ENCODE data around the gene BCR. TPM values are rescaled to one million over a fixed set of nuclear protein-coding genes. Genes with fewer than 3 reads are reported as not detected.

The BCR gene
- total RNA-seq, 1 donor from 2014 or later: 118 TPM

DNA sequence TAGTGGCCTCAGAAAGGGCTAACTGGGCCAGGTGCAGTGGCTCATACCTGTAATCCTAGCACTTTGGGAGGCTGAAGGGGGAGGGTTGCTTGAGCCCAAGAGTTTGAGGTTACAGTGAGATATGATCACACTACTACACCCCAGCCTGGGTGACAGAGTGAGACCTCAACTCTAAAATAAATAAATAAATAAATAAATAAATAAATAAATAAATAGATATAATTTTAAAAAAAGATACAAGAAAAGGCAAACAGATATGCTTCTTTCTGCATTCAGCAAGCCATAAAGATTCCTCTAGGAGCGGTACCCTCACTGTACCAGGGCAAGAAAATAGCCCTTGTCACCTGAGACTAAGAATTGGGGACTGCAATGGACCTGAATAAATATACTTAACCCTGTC, 37.2 kb upstream of the BCR start:
- TF ChIP-seq, protein P1, sequence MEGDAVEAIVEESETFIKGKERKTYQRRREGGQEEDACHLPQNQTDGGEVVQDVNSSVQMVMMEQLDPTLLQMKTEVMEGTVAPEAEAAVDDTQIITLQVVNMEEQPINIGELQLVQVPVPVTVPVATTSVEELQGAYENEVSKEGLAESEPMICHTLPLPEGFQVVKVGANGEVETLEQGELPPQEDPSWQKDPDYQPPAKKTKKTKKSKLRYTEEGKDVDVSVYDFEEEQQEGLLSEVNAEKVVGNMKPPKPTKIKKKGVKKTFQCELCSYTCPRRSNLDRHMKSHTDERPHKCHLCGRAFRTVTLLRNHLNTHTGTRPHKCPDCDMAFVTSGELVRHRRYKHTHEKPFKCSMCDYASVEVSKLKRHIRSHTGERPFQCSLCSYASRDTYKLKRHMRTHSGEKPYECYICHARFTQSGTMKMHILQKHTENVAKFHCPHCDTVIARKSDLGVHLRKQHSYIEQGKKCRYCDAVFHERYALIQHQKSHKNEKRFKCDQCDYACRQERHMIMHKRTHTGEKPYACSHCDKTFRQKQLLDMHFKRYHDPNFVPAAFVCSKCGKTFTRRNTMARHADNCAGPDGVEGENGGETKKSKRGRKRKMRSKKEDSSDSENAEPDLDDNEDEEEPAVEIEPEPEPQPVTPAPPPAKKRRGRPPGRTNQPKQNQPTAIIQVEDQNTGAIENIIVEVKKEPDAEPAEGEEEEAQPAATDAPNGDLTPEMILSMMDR (IDR thresholded peaks at IDR 0.05; ENCODE audit: insufficient read depth, low read length, severe bottlenecking): no peak
- DNase-seq (ENCODE audit: low read depth) (no peak), FAIRE-seq (no peak)
- Histone ChIP-seq H3K4me3 (ENCODE audit: low read depth, low read length) (no peak overlapping the region), H3K27me3 (ENCODE audit: control insufficient read depth, insufficient read depth, low read length) (no peaks in the 10 kb centered on the region), H3K36me3 (ENCODE audit: control insufficient read depth, insufficient read depth, low read length) (no peaks in the 10 kb centered on the region)

GRCh38 chr22:23144432-23144831, 35.9 kb upstream of the BCR start:
- TF ChIP-seq, protein P1 (IDR thresholded peaks at IDR 0.05; ENCODE audit: insufficient read depth, low read length, severe bottlenecking): no peak
- H3K4me3 ChIP-seq (ENCODE audit: low read depth, low read length): no peak overlapping the region
- DNase-seq (ENCODE audit: low read depth) (no peak), FAIRE-seq (no peak)
- H3K27me3 ChIP-seq (ENCODE audit: control insufficient read depth, insufficient read depth, low read length): no peaks in the 10 kb centered on the region
- H3K36me3 ChIP-seq (ENCODE audit: control insufficient read depth, insufficient read depth, low read length): no peaks in the 10 kb centered on the region

DNA sequence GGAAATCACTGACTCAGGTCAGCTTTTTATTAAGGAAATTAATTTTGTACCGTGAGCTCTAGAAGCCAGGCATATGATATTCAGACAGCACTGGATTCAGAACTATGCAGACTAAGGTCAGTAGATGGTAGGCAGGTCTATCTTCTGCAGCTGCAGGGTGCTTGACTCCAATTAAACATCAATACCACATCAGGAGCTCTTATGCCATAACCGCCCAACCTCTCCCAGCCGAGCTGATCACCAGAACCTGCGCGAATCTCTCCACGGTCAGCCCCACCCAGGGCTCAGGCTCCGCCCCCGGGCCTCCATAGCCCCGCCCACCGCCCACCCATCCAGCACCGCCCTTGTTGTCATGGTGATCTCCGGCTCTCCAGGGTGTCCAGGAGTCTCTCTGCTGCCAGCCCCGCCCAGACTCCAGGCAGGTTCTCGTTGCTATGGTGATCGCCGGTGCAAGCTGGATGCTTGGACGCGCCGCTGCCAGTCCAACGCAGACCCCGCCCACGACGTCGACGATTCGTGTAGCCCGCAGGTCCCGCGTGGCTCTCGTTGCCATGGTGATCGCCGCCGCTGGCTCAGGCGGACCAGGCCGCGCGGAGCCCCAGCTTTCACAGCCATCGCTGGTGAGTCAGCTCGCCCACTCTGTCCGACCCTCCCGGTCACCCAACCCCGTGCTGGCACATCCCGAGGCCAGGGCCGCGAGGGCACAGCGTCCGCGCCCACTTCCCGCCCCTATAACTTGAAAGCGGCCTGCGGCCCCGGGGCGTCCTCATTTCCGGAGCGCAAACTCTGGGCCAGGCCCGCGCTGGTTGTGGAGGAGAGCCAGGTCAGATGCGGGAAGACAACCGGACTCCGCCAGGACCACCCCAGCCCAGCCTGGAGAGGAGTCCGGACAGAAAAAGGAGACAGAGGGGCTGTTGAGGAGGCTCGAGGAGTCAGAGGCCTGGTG, 35.1 kb upstream of the BCR start, which contains the start of gene RAB36:
Gene RAB36 (plus strand): TSS at position 546 of the 946 bp plus-strand sequence. CDS start 1,140 bp downstream, outside the sequence.
- Histone ChIP-seq H3K36me3 (ENCODE audit: control insufficient read depth, insufficient read depth, low read length) (no peaks in the 10 kb centered on the region), H3K4me3 (ENCODE audit: low read depth, low read length) (peak within 1 kb of the TSS; percentile 40), H3K27me3 (ENCODE audit: control insufficient read depth, insufficient read depth, low read length) (no peaks in the 10 kb centered on the region)
- FAIRE-seq: no peak
- TF ChIP-seq, protein P1 (IDR thresholded peaks at IDR 0.05; ENCODE audit: insufficient read depth, low read length, severe bottlenecking): no peak
- peak; percentile 96 for DNase-seq (ENCODE audit: low read depth)

DNA sequence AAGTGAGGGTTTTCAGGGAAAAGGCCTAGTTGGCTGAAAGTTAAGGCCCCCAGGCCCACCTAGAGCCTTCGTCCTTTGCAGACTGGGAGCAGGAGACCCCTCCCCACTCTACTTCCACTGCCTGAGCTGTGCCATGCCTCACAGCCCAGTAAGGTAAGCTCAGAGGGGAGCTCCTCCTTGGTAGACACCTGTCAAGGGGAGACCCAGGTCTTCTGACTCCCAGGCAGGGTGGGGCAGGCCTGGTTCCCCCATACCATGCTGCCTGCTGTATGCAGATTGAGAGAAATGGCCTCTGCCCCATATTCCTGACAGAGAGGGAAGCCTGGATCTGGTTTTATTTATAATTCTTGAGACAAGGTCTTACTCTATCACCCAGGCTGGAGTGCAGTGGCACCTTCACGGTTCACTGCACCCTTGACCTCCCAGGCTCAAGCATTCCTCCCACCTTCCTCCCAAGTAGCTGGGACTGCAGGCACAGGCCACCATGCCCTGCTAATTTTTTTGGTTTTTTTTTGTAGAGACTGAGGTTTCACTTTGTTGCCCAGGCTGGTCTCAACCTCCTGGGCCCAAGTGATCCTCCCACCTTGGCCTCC, 34.3 kb upstream of the BCR start:
- FAIRE-seq: no peak
- Histone ChIP-seq H3K27me3 (ENCODE audit: control insufficient read depth, insufficient read depth, low read length) (no peaks in the 10 kb centered on the region), H3K36me3 (ENCODE audit: control insufficient read depth, insufficient read depth, low read length) (no peaks in the 10 kb centered on the region), H3K4me3 (ENCODE audit: low read depth, low read length) (peak overlapping the region; percentile 40)
- DNase-seq (ENCODE audit: low read depth): no peak
- TF ChIP-seq, protein P1 (IDR thresholded peaks at IDR 0.05; ENCODE audit: insufficient read depth, low read length, severe bottlenecking): no peak

GRCh38 chr22:23146478-23147205, 33.7 kb upstream of the BCR start:
- FAIRE-seq (no peak), DNase-seq (ENCODE audit: low read depth) (no peak)
- H3K4me3 ChIP-seq (ENCODE audit: low read depth, low read length): no peak overlapping the region
- TF ChIP-seq, protein P1 (IDR thresholded peaks at IDR 0.05; ENCODE audit: insufficient read depth, low read length, severe bottlenecking): no peak
- H3K27me3 ChIP-seq (ENCODE audit: control insufficient read depth, insufficient read depth, low read length): no peaks in the 10 kb centered on the region
- H3K36me3 ChIP-seq (ENCODE audit: control insufficient read depth, insufficient read depth, low read length): no peaks in the 10 kb centered on the region
